HG02885 (cell line): ENCODE measurements around the gene EGFR.
A peak's percentile ranks its signal among the peaks of the same experiment; 100 is the strongest.
"Not testable (repeated sequence)": the region's sequence is repeated elsewhere in the genome, so short reads cannot be mapped to it uniquely, and the experiment has no call there.

Source experiments
- ATAC-seq: cut with Tn5 transposase; IDR thresholded peaks from one replicate; pipeline ENCODE4 v1.9.1; 2021; ENCODE audit warnings: mild to moderate bottlenecking; ENCODE audit not compliant: unreplicated experiment, poor library complexity

Gene EGFR

DNA sequence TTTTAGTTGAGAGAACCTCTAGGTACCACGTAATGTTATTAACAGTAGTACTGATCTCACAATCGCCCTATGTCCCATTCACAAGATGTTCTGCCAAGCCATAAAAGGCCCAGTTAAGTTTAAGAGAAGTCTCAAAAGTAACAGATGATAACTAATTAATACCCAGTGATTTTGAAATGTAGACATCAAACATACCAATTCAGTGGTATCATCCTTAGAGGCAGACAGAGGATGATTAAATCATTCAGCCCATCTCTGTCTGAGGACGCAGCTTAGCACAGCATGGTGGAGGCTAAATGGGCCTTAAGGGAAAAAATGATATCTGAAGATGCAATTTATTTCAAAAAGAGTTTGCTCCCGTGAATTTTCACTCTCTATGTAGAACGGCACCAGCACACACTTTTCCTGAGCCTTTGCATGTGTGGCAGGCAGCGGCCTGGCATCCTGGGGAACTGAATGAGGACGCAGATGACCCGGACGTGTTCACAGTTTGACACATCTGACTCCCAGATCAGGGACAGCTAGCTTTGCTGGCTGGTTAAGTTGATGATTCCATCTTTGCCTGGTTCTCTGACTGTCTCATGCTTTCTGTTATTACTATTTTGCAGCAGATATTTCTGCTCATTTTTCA lies 13.4 kb downstream of the EGFR start:
- ATAC-seq, result no peak

DNA sequence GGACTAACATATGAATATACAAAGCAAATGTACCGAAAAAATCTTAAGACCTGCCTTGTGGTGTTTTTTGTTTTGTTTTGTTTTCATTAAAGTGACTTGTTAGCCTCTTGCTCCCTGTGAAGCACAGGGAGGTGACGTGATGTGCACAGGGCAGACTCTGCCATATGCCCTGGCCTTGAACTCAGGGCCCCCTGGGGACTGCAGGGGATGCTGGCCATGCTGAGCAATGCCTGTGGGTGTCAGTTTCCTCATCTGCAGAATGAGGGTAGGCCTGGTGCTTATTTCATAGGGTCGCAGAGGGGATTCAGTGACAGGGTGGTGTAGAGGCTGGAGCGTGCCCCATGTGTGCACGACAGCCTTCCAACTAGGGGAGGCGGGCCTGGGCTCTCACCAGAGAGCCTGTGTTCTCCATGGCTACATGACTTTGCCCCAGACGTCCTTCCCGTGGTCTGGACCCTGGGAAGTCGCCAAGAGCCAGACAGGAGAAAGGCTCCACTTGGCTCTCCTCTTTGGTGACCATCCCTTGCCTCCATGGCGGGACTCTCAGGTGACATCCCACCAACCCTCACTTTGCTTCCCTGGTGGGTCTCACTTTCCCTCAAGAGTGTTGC lies 14.5 kb downstream of the EGFR start:
- no peak for ATAC-seq

DNA sequence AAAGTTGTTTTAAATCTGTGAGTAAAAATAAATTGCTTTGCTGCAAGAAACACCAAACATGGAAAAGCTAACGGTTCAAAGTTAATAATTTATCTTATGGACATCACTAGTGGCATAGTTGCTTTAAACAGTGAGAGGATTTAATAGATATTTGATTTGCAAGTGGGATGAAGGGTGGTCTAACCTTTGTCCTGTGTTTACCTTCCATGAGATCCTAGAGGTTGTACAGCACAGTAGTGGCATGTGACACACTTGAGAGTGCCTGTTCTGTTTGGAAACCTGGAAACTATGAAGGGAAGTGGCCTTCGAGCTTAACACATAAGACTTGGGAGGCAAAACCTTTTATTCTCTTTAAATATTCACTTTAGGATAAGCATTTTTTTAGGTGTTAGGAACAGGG lies 16.0 kb downstream of the EGFR start:
- no peak for ATAC-seq

GRCh38 chr7:55035410-55035809 lies 16.6 kb downstream of the EGFR start:
- ATAC-seq, result not testable (repeated sequence)

- ATAC-seq, result no peak
Measured at GRCh38 chr7:55036950-55037736, 18.3 kb downstream of the EGFR start.

DNA sequence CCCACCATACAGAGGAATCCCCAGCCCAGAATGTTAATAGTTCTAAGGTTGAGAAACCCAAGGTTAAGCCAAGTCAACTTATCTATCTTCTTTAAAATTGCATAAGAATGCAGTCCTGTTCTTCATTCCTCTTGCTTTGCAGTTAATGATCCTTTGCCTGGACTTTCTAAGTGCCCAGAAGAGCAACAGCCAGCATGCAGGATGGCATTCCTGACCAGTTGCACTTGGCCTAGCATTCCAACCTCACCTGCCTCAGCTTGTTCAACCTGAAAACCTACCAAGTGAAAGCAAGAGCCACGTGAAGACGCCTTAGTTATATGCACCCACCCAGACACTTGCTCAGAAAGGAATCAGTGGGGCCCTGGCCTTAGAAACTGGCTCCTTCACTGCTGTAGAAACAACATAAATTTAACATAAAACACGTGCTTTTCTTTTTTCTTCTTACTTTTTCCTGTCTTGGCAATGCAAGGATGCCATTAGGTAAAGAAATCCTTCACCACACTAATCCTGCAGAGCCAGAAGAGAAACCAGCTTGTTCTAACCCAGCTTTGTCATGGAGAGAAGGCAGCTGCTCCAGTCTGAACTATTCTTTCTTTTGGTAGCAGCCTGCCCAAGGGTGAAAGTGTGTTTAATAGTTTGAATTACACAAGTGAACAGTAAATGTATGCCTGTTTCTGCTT lies 25.0 kb downstream of the EGFR start:
- no peak for ATAC-seq

GRCh38 chr7:55044371-55044717 lies 25.5 kb downstream of the EGFR start:
- no peak for ATAC-seq

DNA sequence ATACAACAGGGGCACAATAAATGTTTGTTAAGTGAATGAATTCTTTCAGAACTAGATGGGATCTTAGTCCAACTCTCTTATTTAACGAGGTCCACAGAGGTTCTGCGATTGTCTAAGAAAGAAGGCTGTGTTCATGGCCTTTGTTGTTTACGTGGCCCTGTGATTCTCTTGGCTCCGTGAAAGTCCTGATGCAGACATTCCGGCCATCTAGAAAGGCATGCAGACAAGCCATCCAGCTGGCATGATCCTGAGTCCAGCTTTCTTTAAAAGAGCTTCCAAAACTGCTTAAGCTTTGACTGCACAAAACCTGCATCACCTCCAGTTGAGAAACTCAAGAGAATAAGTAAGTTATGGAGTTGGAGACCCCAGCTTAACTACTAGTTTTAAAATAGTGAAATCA lies 26.0 kb downstream of the EGFR start:
- ATAC-seq, result no peak

- ATAC-seq, result no peak
Measured at GRCh38 chr7:55046582-55047342, 27.9 kb downstream of the EGFR start.

DNA sequence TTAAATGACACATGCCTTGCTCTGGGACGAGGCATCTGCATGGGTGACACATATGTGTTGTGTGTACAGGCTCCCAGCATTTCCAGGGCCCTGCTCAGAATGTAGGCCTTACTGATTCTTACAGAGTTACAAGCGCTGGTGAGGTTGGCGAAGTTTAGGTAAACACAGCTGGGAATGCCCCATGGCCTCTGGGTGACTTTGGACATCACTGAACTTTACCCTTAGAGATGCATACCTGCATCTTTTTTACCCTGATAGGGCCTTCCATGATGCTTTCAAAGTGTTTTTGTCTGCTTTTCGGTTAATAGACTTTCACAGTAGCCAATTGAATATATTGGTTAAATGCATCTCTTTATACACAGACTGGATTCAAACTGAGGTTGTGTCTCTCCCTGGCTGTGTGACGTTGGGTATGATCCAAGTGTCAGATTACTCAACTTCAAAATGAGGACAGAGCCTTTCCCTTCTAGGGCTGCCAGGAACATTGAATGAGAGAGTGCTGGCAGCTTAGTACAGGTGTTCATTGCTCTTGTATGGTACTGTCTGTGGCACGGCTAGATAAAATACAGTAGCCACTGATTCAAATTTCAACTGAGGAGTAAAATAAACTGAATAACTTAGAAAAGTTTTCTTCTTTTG lies 29.5 kb downstream of the EGFR start:
- no peak for ATAC-seq

DNA sequence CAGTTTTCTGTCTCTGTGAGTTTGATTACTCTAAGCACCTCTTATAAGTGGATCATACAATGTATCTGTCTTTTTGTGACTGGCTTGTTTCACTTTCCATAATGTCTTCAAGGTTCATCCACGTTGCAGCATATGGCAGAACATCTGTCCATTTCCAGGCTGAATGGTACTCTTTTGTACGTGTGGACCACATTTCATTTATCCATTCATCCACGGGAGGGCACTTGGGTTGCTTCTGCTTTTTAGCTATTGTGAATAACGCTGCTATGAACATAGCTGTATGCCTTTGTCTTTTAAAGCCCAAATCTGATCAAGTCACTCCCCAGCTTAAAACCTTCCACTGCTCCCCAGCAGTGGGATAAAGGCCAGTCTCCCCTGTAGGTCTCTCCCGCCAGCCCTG lies 31.5 kb downstream of the EGFR start:
- ATAC-seq, result peak; percentile 56

GRCh38 chr7:55052081-55052480 lies 33.3 kb downstream of the EGFR start:
- no peak for ATAC-seq

- no peak for ATAC-seq
Measured at GRCh38 chr7:55052741-55053427, 34.1 kb downstream of the EGFR start.

- no peak for ATAC-seq
Measured at GRCh38 chr7:55053651-55054571, 35.1 kb downstream of the EGFR start.

- ATAC-seq, result no peak
Measured at GRCh38 chr7:55054758-55055157, 35.9 kb downstream of the EGFR start.

DNA sequence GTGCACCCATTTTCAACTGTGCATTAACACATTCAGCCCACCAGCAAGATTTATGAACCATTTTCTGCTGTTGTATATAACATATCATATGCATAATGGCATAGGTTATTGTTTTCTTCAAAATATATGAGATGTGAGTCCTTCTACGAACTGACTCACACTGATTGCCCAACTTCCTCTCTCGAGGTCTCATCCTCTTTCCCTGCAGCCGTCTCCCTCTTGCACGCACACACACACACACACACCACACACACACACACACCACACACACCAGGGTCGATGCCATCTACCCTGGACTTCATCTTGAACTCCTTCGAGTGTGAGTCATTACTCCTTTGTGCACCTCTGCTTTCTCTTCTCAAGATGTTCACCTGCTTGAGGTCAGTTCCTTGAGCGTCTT lies 36.7 kb downstream of the EGFR start:
- no peak for ATAC-seq

DNA sequence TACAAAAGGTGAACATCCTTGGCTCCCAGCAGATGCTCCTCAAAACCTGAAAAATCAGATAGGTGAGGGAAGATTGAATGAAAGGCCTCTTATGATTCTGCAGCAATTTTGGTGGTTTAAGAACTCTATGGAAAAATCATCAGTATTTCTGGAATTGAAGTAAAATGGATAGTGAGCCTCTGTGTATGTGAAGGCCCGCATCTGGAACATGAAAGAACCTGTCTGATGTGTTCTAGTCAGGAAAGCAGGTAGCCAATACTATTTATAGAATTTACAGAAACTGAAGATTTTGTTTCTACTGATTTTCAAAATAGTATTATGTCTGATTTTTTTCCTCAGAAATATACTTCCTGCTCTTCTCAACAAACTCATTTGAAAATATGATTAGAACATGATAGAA lies 37.3 kb downstream of the EGFR start:
- no peak for ATAC-seq
